ENCODE data around the gene FGF22. TPM values are rescaled to one million over a fixed set of nuclear protein-coding genes. Genes with fewer than 3 reads are reported as not detected.

Gene FGF22
- total and polyA plus RNA-seq, 2 of the 13 experiments (the other 11 are each of a cell fraction or from before 2014, with no cell fraction given), result 0.24 TPM; not detected in 1

GRCh38 chr19:662962-663681, 23.4 kb downstream of the FGF22 start, which contains the start of gene RNF126 (continued):
- TF ChIP-seq ZFY (CRISPR knock-in tag; IDR thresholded peaks at IDR 0.05), result peak; percentile 61
- TF ChIP-seq MXI1 (IDR thresholded peaks at IDR 0.05; ENCODE audit: borderline replicate concordance, low read depth, low read length), result peak; percentile 71; the same call in 1 of the 3 replicates
- peak; percentile 88 for TF ChIP-seq HNRNPLL (IDR thresholded peaks at IDR 0.05; ENCODE audit: low read depth, low read length, poor library complexity, severe bottlenecking)
- TF ChIP-seq ZNF564 (CRISPR knock-in tag; IDR thresholded peaks at IDR 0.05), result 0 out of 2 replicates have a peak, but pooled peaks have one; percentile 10

- H3K4me1 ChIP-seq (ENCODE audit: insufficient read depth, low read length), result peaks cover 53% of the 10 kb centered on the region
- peaks cover 28% of the 10 kb centered on the region for H4K20me1 ChIP-seq (ENCODE audit: insufficient read depth, low read length)
- H3K4me2 ChIP-seq (ENCODE audit: low read depth, low read length), result peak overlapping the region; percentile 76
- intact Hi-C loops (cut with micrococcal nuclease; ENCODE audit: unreplicated experiment), result loop anchor here (1.0 to 10.0 kb wide), 3 partner anchors 71 to 261 kb away; partner anchors contain the start of genes ARID3A and HCN2
- DNase-seq (ENCODE audit: low spot score) (no peak), FAIRE-seq (no peak), ATAC-seq (peak; percentile 4)
- in situ Hi-C loops (cut with HindIII; ENCODE audit: extremely low pct_ligation_motif_present, low pct_unique_long_range_greater_than_20kb), result no loop called here
- H3K9ac ChIP-seq (ENCODE audit: insufficient read depth, low read depth, low read length), result peak overlapping the region; percentile 65
- no peaks in the 10 kb centered on the region; the same call in 1 of the 2 replicates for H3K9me3 ChIP-seq (ENCODE audit: low read length)
- peak overlapping the region; percentile 35 to 99 (median 66); a peak in 5 of 6 replicates for H3K4me3 ChIP-seq (replicated peaks in 1 of 3; ENCODE audit: insufficient read depth in 1 of 3, low read depth in 2 of 3, low read length in 3 of 3)
- peaks cover 42% of the 10 kb centered on the region for H3K79me2 ChIP-seq (ENCODE audit: insufficient read depth, low read length)
- peaks cover 1 to 3% of the 10 kb centered on the region in 2 experiments; a peak in 2 of 5 replicates for H3K36me3 ChIP-seq (replicated peaks in 1 of 2; ENCODE audit: control insufficient read depth in 1 of 2, insufficient read depth in 2 of 2, low read length in 2 of 2)
- ChIA-PET POLR2A (interaction anchor here (0.5 to 1.7 kb wide), 18 partner anchors 12 to 197 kb away, joined by 3 to 11 read pairs (median 4); partner anchors contain the start of gene FSTL3), CTCF (ENCODE audit: low intra/inter-chr PET ratio, low total read pairs) (interaction anchor here (1.7 kb wide), 1 partner anchor 70 kb away, joined by 8 read pairs; no protein-coding TSS in a partner anchor)
- 64% methylated on average over 15 of the region's 18 CpGs for WGBS (ENCODE audit: low lambda C conversion rate)
- H3K27ac ChIP-seq (ENCODE audit: extremely low read length, insufficient read depth, low read length), result peak overlapping the region; percentile 79
- no peak overlapping the region for H2AFZ ChIP-seq (ENCODE audit: low read length)
- no TSS peak for BruUV-seq (replicated peaks)
- no peaks in the 10 kb centered on the region; a peak in 1 of 5 replicates for H3K27me3 ChIP-seq (ENCODE audit: control insufficient read depth in 1 of 2, insufficient read depth in 2 of 2, low read length in 2 of 2)
- no peak for TF ChIP-seq ATRX (CRISPR knock-in tag; IDR thresholded peaks at IDR 0.05; ENCODE audit: borderline replicate concordance)
- TF ChIP-seq, protein P1, sequence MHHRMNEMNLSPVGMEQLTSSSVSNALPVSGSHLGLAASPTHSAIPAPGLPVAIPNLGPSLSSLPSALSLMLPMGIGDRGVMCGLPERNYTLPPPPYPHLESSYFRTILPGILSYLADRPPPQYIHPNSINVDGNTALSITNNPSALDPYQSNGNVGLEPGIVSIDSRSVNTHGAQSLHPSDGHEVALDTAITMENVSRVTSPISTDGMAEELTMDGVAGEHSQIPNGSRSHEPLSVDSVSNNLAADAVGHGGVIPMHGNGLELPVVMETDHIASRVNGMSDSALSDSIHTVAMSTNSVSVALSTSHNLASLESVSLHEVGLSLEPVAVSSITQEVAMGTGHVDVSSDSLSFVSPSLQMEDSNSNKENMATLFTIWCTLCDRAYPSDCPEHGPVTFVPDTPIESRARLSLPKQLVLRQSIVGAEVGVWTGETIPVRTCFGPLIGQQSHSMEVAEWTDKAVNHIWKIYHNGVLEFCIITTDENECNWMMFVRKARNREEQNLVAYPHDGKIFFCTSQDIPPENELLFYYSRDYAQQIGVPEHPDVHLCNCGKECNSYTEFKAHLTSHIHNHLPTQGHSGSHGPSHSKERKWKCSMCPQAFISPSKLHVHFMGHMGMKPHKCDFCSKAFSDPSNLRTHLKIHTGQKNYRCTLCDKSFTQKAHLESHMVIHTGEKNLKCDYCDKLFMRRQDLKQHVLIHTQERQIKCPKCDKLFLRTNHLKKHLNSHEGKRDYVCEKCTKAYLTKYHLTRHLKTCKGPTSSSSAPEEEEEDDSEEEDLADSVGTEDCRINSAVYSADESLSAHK (CRISPR knock-in tag; IDR thresholded peaks at IDR 0.05; ENCODE audit: borderline replicate concordance), result no peak
- TF ChIP-seq, protein P2, sequence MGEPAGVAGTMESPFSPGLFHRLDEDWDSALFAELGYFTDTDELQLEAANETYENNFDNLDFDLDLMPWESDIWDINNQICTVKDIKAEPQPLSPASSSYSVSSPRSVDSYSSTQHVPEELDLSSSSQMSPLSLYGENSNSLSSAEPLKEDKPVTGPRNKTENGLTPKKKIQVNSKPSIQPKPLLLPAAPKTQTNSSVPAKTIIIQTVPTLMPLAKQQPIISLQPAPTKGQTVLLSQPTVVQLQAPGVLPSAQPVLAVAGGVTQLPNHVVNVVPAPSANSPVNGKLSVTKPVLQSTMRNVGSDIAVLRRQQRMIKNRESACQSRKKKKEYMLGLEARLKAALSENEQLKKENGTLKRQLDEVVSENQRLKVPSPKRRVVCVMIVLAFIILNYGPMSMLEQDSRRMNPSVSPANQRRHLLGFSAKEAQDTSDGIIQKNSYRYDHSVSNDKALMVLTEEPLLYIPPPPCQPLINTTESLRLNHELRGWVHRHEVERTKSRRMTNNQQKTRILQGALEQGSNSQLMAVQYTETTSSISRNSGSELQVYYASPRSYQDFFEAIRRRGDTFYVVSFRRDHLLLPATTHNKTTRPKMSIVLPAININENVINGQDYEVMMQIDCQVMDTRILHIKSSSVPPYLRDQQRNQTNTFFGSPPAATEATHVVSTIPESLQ (CRISPR knock-in tag; conservative IDR thresholded peaks at IDR 0.05), result no peak
- TF ChIP-seq SATB2 (CRISPR knock-in tag; IDR thresholded peaks at IDR 0.05), result no peak
- TF ChIP-seq SIX4 (CRISPR knock-in tag; IDR thresholded peaks at IDR 0.05), result no peak
- TF ChIP-seq GLMP (CRISPR knock-in tag; IDR thresholded peaks at IDR 0.05; ENCODE audit: borderline replicate concordance), result no peak
- TF ChIP-seq ZNF275 (CRISPR knock-in tag; IDR thresholded peaks at IDR 0.05; ENCODE audit: borderline replicate concordance), result no peak
- no peak for TF ChIP-seq HOXA9 (CRISPR knock-in tag; IDR thresholded peaks at IDR 0.05; ENCODE audit: borderline replicate concordance)
- TF ChIP-seq ZNF496 (CRISPR knock-in tag; IDR thresholded peaks at IDR 0.05; ENCODE audit: insufficient replicate concordance), result no peak
- no peak for TF ChIP-seq ZZZ3 (CRISPR knock-in tag; IDR thresholded peaks at IDR 0.05; ENCODE audit: borderline replicate concordance)
These were observed 24.0 kb downstream of the FGF22 start for GRCh38 chr19:663682-664117.
